Testis (tissue), 3 donors: ENCODE results near the gene GFOD1. TPM values are rescaled to one million over a fixed set of nuclear protein-coding genes. Genes with fewer than 3 reads are reported as not detected.

ENCODE experiments used
- DNase-seq: peaks from one replicate; pipeline ENCODE4 v3.0.0-alpha.2; 2019
- H3K27ac ChIP-seq, 2 donors: fragments of 200-600 bp; sonication (generic); one replicate each; pipeline ENCODE4 v1.5.1; 2019
- H3K27me3 ChIP-seq: fragments of 200-600 bp; sonication (generic); one replicate; pipeline ENCODE4 v1.5.1; 2019
- H3K36me3 ChIP-seq: fragments of 200-600 bp; sonication (generic); one replicate; pipeline ENCODE4 v1.5.1; 2017; ENCODE audit warnings: low read depth; ENCODE audit errors: missing control alignments
- H3K4me1 ChIP-seq: fragments of 200-600 bp; sonication (generic); one replicate; pipeline ENCODE4 v1.5.1; 2019
- H3K4me3 ChIP-seq, 2 donors: fragments of 200-600 bp; sonication (generic); one replicate each; pipeline ENCODE4 v1.5.1; 2017 to 2019
- H3K9me3 ChIP-seq: fragments of 200-600 bp; sonication (generic); one replicate; pipeline ENCODE4 v1.5.1; 2017
- CTCF ChIP-seq, 3 experiments: fragments of 450-650 bp in 2 of 3; fragments of 200-600 bp in 1 of 3; sonication (generic) in 1 of 3; IDR thresholded peaks; one replicate each; pipeline ENCODE4 v1.5.1; 2016 to 2019; ENCODE audit warnings: antibody characterized with exemption in 3 of 3, mild to moderate bottlenecking in 2 of 3, moderate library complexity in 1 of 3
- POLR2A ChIP-seq: fragments of 450-650 bp; IDR thresholded peaks from one replicate; pipeline ENCODE4 v1.6.1; 2017; ENCODE audit warnings: antibody characterized with exemption, mild to moderate bottlenecking, moderate library complexity
- WGBS, 2 donors: methylation state at CpG; one replicate each; pipeline ENCODE4 v1.1.5; 2018; 5-methylcytosine and 5-hydroxymethylcytosine counted together
- intact Hi-C: fragments of 100-400 bp; cut with DNase I; formaldehyde crosslinking; loops from one replicate; pipeline ENCODE4 v1.15.1; 2023; ENCODE audit warnings: low total_unique reads
- polyA plus RNA-seq: library from polyadenylated mRNA; stranded (reverse); fragments of 350-450 nt; fragmentation: Illumina TruSeq; extraction: RNeasy Lipid Tissue Mini Kit (QIAGEN cat#74804); gene quantifications from one replicate; pipeline ENCODE4 v1.2.3, GENCODE V29; 2014; ENCODE audit warnings: low read depth, low replicate concordance; ENCODE audit not compliant: insufficient read depth
- total RNA-seq, 2 donors: library from RNA; depleted of rRNA; stranded (reverse); fragments of >200 nt; gene quantifications; one replicate each; pipeline ENCODE4 v1.2.3, GENCODE V29; 2016

Gene GFOD1
- total and polyA plus RNA-seq, 3 donors from 2014 or later: 2.5 to 5.4 (median 5.0) TPM

- TF ChIP-seq CTCF (IDR thresholded peaks at IDR 0.05) (no peak), POLR2A (no peak)
- Histone ChIP-seq H3K4me3 (no peak overlapping the region), H3K27me3 (no peaks in the 10 kb centered on the region), H3K27ac (no peak overlapping the region), H3K36me3 (no peaks in the 10 kb centered on the region), H3K9me3 (no peaks in the 10 kb centered on the region), H3K4me1 (no peaks in the 10 kb centered on the region)
- no peak for DNase-seq
- intact Hi-C loops: no loop called here
- 63 to 78% methylated on average over 5 of the region's 5 CpGs for WGBS, 2 donors
These were observed 55.4 kb downstream of the GFOD1 start for GRCh38 chr6:13431861-13432465.

- intact Hi-C loops: no loop called here
- H3K36me3 ChIP-seq: no peaks in the 10 kb centered on the region
- WGBS, 2 donors: 90 to 91% methylated on average over 6 of the region's 6 CpGs
- H3K4me1 ChIP-seq: no peaks in the 10 kb centered on the region
- H3K27ac ChIP-seq: no peak overlapping the region
- no peaks in the 10 kb centered on the region for H3K9me3 ChIP-seq
- no peak for DNase-seq
- H3K4me3 ChIP-seq: no peak overlapping the region
- no peaks in the 10 kb centered on the region for H3K27me3 ChIP-seq
- TF ChIP-seq POLR2A (no peak), CTCF (IDR thresholded peaks at IDR 0.05) (no peak)
These were observed 56.2 kb downstream of the GFOD1 start for GRCh38 chr6:13431059-13431656.

GRCh38 chr6:13429406-13429753 lies 58.0 kb downstream of the GFOD1 start:
- H3K27ac ChIP-seq: no peak overlapping the region
- intact Hi-C loops: no loop called here
- 77 to 78% methylated on average over 5 of the region's 5 CpGs for WGBS, 2 donors

GRCh38 chr6:13428583-13429405 lies 58.6 kb downstream of the GFOD1 start:
- Histone ChIP-seq H3K9me3 (no peaks in the 10 kb centered on the region), H3K36me3 (no peaks in the 10 kb centered on the region), H3K4me3 (no peak overlapping the region), H3K27me3 (no peaks in the 10 kb centered on the region), H3K4me1 (no peaks in the 10 kb centered on the region), H3K27ac (no peak overlapping the region)
- no peak for TF ChIP-seq POLR2A
- WGBS, 2 donors: 82 to 90% methylated on average over 13 of the region's 13 CpGs
- no peak for DNase-seq
- intact Hi-C loops: no loop called here

More at GRCh38 chr6:13429406-13429753, 58.0 kb downstream of the GFOD1 start:
- Histone ChIP-seq H3K27me3 (no peaks in the 10 kb centered on the region), H3K36me3 (no peaks in the 10 kb centered on the region), H3K4me3 (no peak overlapping the region), H3K9me3 (no peaks in the 10 kb centered on the region), H3K4me1 (no peaks in the 10 kb centered on the region)
- TF ChIP-seq POLR2A (no peak), CTCF (IDR thresholded peaks at IDR 0.05) (no peak)
- no peak for DNase-seq

GRCh38 chr6:13427801-13428582 lies 59.4 kb downstream of the GFOD1 start:
- no peak overlapping the region for H3K27ac ChIP-seq
- 75 to 82% methylated on average over 24 to 26 of the region's 26 CpGs for WGBS, 2 donors

More at GRCh38 chr6:13427801-13428582, 59.4 kb downstream of the GFOD1 start:
- Histone ChIP-seq H3K4me3 (no peak overlapping the region), H3K36me3 (no peaks in the 10 kb centered on the region), H3K27me3 (no peaks in the 10 kb centered on the region), H3K4me1 (no peaks in the 10 kb centered on the region), H3K9me3 (no peaks in the 10 kb centered on the region)
- intact Hi-C loops: no loop called here
- TF ChIP-seq POLR2A (no peak), CTCF (IDR thresholded peaks at IDR 0.05) (no peak)
- no peak for DNase-seq
